ENCODE measurements around the gene YY1.

YY1 gene

DNA sequence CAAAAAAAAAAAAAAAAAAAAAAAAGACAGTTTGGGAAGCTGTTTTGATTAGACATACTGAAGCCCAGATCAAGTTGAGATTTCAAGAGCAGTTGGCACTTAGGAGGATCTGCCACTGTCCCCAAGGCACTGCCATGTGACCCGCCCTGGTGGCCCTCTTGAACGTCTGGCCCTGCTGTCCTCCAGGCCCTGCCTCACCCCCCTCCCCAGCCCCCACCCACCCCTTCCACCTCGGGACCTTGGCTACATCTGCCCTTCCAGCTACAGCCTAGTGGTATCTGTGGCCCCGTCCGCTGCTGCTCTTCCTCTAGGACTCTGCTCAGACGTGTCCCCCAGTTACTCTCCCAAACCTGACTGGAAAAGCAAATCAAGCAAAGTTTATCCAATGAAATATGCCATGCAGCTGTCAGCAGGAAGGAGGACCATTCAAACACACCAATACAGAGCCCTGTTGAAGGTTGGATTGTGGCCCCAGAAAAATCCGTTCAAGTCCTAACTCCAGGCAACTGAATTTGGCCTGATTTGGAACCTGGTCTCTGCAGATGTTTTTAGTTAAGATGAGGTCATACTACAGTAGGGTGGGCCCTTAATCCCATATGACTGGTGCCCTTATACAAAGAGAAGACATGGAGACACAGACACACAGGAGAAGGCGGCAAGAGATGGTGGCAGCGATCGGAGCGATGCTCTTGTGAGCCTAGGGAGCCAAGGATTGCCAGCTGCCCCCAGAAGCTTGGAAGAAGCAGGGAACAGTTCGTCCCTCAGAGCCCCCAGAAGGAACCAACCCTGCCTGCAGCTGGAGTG lies 49.6 kb downstream of the YY1 start:
- no peaks in the 10 kb centered on the region for H3K9me3 ChIP-seq (ENCODE audit: control insufficient read depth in 5 of 5, low read length in 5 of 5)
- no peaks in the 10 kb centered on the region for H3K27me3 ChIP-seq (ENCODE audit: control insufficient read depth in 5 of 5, insufficient read depth in 4 of 5, low read length in 5 of 5)
- no peak overlapping the region for H3K4me3 ChIP-seq (ENCODE audit: low read depth in 1 of 5, low read length in 5 of 5)
- H3K9ac ChIP-seq (ENCODE audit: low read length in 5 of 5): no peak overlapping the region
- H3K36me3 ChIP-seq (ENCODE audit: control insufficient read depth in 5 of 5, insufficient read depth in 5 of 5, low read length in 5 of 5): peaks cover 0 to 25% (median 9%) of the 10 kb centered on the region in 5 donors
- H3K4me1 ChIP-seq (ENCODE audit: control insufficient read depth in 5 of 5, insufficient read depth in 5 of 5, low read length in 5 of 5): peaks cover 2 to 35% (median 19%) of the 10 kb centered on the region in 5 donors
- H3K27ac ChIP-seq (ENCODE audit: low read depth, low read length): no peak overlapping the region

DNA sequence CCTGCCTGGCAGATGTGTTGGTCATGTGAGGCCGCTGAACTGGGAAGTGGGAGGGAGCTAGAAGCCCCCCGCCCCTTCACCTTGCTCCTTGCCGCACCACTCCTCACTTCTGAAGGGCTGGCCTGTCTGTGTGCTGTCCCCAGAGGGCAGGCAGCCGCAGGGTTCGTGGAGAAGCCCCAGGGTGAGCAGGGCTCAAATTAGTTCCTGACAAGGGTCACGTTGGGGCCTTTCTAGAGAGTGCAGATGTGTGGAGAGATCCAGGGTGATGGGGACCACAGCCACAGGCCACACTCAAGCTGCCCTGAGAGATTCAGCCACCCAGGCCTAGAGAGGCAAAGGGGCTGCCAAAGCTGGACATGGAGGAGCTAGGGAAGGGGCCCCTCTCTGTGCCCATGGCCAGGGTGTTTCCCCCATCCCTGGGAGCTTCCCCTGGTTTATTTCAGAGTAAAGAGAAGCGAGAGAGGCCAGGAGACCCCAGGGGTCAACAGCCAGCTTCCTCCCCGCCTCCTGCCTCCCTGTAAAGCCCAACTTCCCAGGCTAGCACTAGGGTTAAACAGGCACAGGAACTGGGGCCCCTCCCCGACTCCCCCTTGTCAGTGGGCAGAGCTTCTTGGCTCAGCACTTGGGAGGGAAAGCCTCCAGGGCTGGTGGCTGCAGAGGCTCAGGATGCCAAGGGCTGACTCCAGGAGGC lies 51.1 kb downstream of the YY1 start:
- H3K27me3 ChIP-seq (ENCODE audit: control insufficient read depth in 5 of 5, insufficient read depth in 4 of 5, low read length in 5 of 5): no peaks in the 10 kb centered on the region
- no peak overlapping the region for H3K9ac ChIP-seq (ENCODE audit: low read length in 5 of 5)
- H3K9me3 ChIP-seq (ENCODE audit: control insufficient read depth in 5 of 5, low read length in 5 of 5): no peaks in the 10 kb centered on the region
- H3K27ac ChIP-seq (ENCODE audit: low read depth, low read length): no peak overlapping the region
- peaks cover 0 to 25% (median 9%) of the 10 kb centered on the region in 5 donors for H3K36me3 ChIP-seq (ENCODE audit: control insufficient read depth in 5 of 5, insufficient read depth in 5 of 5, low read length in 5 of 5)
- H3K4me3 ChIP-seq (ENCODE audit: low read depth in 1 of 5, low read length in 5 of 5): no peak overlapping the region
- H3K4me1 ChIP-seq (ENCODE audit: control insufficient read depth in 5 of 5, insufficient read depth in 5 of 5, low read length in 5 of 5): peaks cover 8 to 42% (median 25%) of the 10 kb centered on the region in 5 donors

DNA sequence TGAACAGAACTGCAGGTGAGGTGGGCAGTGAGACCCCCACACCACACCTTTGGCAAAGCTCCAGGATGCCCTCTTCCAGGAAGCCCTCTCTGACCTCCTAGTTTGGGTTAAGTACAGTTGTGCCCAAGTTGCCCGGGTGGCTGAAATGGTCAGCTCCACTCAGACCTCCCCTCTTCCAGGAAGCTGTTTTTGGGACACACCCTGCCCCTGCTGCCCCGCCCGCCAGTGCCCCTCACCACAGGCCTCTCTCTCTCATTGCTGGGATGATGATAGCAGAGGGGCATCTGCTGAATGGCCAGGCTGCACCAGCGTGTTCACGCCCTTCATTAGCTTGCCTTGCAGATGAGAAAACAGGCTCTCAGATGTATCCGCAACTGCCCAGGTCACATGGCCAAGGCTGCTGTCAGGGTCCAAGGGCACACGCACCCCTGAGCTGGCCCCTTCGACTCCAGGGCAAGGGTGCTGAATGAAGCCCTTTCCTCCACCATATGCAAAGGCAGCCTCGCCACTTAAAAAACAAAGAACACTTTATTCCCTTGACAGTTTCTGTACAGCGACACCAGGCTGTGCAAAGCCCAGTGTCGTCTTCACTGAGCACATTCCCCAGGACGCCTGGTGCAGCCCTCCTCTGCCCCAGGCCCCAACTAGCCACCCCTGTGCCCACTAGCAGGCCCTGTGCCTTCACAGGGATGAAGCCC lies 51.8 kb downstream of the YY1 start:
- Histone ChIP-seq H3K4me3 (ENCODE audit: low read depth in 1 of 5, low read length in 5 of 5) (no peak overlapping the region), H3K27me3 (ENCODE audit: control insufficient read depth in 5 of 5, insufficient read depth in 4 of 5, low read length in 5 of 5) (no peaks in the 10 kb centered on the region), H3K36me3 (ENCODE audit: control insufficient read depth in 5 of 5, insufficient read depth in 5 of 5, low read length in 5 of 5) (peaks cover 0 to 25% (median 9%) of the 10 kb centered on the region in 5 donors), H3K9me3 (ENCODE audit: control insufficient read depth in 5 of 5, low read length in 5 of 5) (no peaks in the 10 kb centered on the region), H3K4me1 (ENCODE audit: control insufficient read depth in 5 of 5, insufficient read depth in 5 of 5, low read length in 5 of 5) (peaks cover 8 to 39% (median 24%) of the 10 kb centered on the region in 5 donors), H3K27ac (ENCODE audit: low read depth, low read length) (no peak overlapping the region), H3K9ac (ENCODE audit: low read length in 5 of 5) (peak overlapping the region in 1 of 5 donors; percentile 2)

DNA sequence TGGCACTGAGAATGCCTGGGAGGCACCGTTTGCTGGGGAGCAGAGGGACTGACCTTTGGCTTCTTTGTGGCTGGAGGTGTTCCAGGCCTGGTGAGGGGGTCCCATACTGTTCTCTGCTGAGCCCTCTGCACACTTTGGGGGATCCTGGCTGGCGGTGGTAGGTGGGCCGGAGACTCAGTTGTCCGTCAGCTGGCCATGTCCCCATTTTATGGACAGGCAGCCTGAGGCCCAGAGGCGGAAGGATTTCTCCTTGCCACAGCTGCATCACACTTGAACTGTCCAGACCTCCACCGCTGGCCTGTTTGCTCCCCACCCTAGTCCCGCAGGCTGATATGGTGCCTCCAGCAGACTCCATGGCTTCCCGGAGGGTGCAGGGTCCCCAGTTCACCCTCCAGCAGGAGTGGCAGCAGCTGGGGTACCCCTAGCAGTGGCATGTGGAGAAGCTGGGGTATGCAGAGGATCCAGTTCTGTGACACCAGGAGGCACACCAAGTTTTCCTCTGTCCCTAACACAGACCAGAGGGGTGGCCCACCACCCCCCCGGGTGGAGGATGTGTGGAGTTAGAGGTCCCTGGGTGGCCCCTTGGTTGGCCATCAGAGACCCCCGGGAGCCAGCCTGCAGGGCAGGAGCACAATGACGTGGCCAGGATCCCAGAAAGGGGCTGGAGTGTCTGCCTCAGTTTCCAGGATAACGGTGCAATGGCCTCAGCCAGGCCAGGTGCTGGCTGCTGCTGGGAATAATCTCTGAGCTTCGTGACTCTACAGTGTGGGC lies 52.5 kb downstream of the YY1 start:
- no peak overlapping the region for H3K27ac ChIP-seq (ENCODE audit: low read depth, low read length)
- H3K4me3 ChIP-seq (ENCODE audit: low read depth in 1 of 5, low read length in 5 of 5): no peak overlapping the region
- H3K27me3 ChIP-seq (ENCODE audit: control insufficient read depth in 5 of 5, insufficient read depth in 4 of 5, low read length in 5 of 5): no peaks in the 10 kb centered on the region
- peak overlapping the region in 1 of 5 donors; percentile 2 for H3K9ac ChIP-seq (ENCODE audit: low read length in 5 of 5)
- no peaks in the 10 kb centered on the region for H3K9me3 ChIP-seq (ENCODE audit: control insufficient read depth in 5 of 5, low read length in 5 of 5)
- peaks cover 0 to 25% (median 9%) of the 10 kb centered on the region in 5 donors for H3K36me3 ChIP-seq (ENCODE audit: control insufficient read depth in 5 of 5, insufficient read depth in 5 of 5, low read length in 5 of 5)
- H3K4me1 ChIP-seq (ENCODE audit: control insufficient read depth in 5 of 5, insufficient read depth in 5 of 5, low read length in 5 of 5): peaks cover 6 to 40% (median 24%) of the 10 kb centered on the region in 5 donors

DNA sequence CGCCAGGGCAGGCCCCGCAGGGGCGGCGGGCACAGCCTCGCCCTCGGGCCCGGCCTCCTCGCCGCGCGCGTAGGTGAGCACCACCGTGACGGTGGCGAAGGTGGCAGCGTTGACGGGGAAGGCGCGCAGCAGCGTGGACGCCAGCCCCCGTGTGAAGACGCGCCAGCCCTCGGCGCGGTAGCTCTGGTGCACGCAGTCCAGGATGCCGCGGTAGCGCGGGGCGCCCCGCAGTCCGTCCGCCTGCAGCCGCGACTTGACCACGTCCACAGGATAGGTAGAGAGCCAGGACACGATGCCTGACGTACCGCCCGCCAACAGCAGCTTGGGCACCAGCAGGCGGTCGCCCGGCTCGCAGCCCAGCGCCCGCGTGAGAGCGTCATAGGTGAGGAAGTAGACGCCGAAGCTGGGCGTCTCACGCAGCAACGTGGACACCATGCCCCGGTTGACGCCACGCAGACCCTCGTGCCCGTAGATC lies 53.4 kb downstream of the YY1 start:
- no peak overlapping the region for H3K4me3 ChIP-seq (ENCODE audit: low read depth in 1 of 5, low read length in 5 of 5)
- no peaks in the 10 kb centered on the region for H3K9me3 ChIP-seq (ENCODE audit: control insufficient read depth in 5 of 5, low read length in 5 of 5)
- no peak overlapping the region for H3K27ac ChIP-seq (ENCODE audit: low read depth, low read length)
- H3K4me1 ChIP-seq (ENCODE audit: control insufficient read depth in 5 of 5, insufficient read depth in 5 of 5, low read length in 5 of 5): peaks cover 6 to 48% (median 30%) of the 10 kb centered on the region in 5 donors
- H3K27me3 ChIP-seq (ENCODE audit: control insufficient read depth in 5 of 5, insufficient read depth in 4 of 5, low read length in 5 of 5): no peaks in the 10 kb centered on the region
- H3K9ac ChIP-seq (ENCODE audit: low read length in 5 of 5): no peak overlapping the region
- peaks cover 0 to 25% (median 9%) of the 10 kb centered on the region in 5 donors for H3K36me3 ChIP-seq (ENCODE audit: control insufficient read depth in 5 of 5, insufficient read depth in 5 of 5, low read length in 5 of 5)

DNA sequence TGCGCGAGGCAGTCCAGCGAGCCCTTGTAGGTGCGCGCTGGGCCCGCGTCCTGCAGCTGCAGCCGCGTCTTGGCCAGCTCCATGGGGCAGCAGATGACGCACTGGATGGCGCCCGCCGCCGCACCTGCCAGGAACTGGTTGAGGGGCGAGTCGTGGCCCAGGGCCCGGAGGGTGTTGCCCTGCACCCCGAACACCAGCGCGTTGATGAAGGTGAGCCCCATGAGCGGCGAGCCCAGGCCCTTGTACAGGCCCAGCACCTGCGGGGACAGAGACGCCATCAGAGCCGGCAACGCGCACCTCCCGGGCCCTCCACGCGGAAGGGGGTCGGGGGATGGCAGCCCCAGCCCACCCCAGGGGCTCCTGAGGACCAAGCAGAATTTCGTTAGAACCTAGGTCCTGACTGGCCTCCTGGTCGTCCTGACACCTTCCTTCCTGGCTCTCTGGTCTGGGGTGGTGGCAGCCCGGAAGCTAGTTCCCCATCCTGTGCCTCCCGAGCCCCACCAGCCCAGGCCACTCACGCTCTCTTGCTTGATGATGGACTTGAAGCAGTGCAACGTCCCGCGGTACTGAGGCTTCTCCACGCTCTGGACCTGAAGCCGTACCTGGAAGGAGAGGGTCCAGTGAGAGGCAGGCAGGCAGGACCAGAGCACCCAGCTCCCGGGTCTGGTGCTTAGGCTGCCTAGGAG lies 54.0 kb downstream of the YY1 start:
- Histone ChIP-seq H3K36me3 (ENCODE audit: control insufficient read depth in 5 of 5, insufficient read depth in 5 of 5, low read length in 5 of 5) (peaks cover 0 to 25% (median 9%) of the 10 kb centered on the region in 5 donors), H3K27me3 (ENCODE audit: control insufficient read depth in 5 of 5, insufficient read depth in 4 of 5, low read length in 5 of 5) (no peaks in the 10 kb centered on the region), H3K9me3 (ENCODE audit: control insufficient read depth in 5 of 5, low read length in 5 of 5) (no peaks in the 10 kb centered on the region), H3K9ac (ENCODE audit: low read length in 5 of 5) (no peak overlapping the region), H3K4me3 (ENCODE audit: low read depth in 1 of 5, low read length in 5 of 5) (no peak overlapping the region), H3K27ac (ENCODE audit: low read depth, low read length) (no peak overlapping the region), H3K4me1 (ENCODE audit: control insufficient read depth in 5 of 5, insufficient read depth in 5 of 5, low read length in 5 of 5) (peaks cover 8 to 51% (median 36%) of the 10 kb centered on the region in 5 donors)

DNA sequence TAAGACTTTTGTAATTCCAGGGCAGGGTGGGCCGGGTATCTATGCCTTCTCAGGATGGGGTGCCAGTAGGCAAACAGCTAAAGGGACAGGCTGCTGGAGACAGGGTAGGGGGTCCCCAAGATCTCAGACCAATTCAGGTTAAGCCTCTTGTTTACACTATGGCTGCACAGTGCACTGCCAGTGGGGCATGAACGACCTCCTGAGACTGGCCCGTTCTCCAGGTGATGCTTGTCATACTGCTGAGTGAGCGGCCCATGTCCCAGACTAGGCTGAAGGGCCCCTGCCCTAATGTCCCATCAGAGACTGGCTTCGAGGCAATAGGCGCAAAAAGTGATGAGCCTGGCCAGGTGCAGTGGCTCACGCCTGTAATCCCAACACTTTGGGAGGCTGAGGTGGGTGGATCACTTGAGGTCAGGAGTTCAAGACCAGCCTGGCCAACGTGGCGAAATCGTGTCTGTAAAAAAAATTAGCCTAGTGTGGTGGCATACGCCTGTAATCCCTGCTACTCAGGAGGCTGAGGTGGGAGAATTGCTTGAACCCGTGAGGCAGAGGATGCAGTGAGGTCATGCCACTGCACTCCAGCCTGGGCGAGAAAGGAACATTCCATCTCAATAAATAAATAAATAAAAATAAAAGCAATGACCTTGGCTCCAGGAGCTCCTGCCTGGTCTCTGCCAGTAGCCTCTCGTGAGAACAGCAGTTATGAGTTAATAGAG lies 54.7 kb downstream of the YY1 start:
- no peaks in the 10 kb centered on the region for H3K27me3 ChIP-seq (ENCODE audit: control insufficient read depth in 5 of 5, insufficient read depth in 4 of 5, low read length in 5 of 5)
- peak overlapping the region; percentile 57 for H3K27ac ChIP-seq (ENCODE audit: low read depth, low read length)
- no peaks in the 10 kb centered on the region for H3K9me3 ChIP-seq (ENCODE audit: control insufficient read depth in 5 of 5, low read length in 5 of 5)
- peaks cover 8 to 56% (median 38%) of the 10 kb centered on the region in 5 donors for H3K4me1 ChIP-seq (ENCODE audit: control insufficient read depth in 5 of 5, insufficient read depth in 5 of 5, low read length in 5 of 5)
- peaks cover 0 to 25% (median 9%) of the 10 kb centered on the region in 5 donors for H3K36me3 ChIP-seq (ENCODE audit: control insufficient read depth in 5 of 5, insufficient read depth in 5 of 5, low read length in 5 of 5)
- peak overlapping the region in 1 of 5 donors; percentile 31 for H3K9ac ChIP-seq (ENCODE audit: low read length in 5 of 5)
- H3K4me3 ChIP-seq (ENCODE audit: low read depth in 1 of 5, low read length in 5 of 5): no peak overlapping the region

DNA sequence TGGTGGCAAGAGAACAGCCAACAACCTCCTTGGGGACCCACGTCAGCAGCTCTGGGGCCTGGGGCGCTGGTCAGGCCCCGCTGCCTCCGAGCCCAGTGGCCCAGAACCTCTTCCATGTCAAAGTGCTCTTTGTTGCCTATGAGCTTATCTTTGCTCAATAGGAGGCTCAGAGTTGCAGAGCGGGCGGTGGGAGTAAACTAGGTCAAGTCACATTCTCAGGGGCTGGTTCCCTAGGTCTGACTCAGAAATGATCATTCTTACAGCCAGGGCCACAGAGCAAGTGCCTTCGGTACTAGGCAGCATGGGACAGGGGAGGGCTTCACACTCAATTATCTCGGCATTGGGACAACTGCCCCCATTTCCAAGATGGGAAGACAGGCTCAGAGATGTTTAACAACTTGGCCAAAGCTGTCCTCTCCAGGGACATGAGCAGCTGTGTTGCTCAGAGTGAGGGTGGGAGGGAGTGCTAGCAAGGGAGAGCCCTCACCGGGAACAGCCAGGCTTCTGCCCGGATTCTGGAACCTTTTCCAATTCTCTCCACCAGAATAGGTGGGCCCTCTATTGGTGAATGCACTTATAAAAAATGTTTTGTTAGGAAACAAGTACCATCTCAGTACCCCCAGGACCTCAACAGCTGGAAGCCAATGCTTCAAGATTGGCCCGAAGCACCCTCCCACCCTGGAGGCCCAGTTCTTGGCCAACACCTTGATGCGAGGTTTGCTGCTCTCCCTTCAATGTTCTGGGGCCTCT lies 55.4 kb downstream of the YY1 start:
- Histone ChIP-seq H3K27me3 (ENCODE audit: control insufficient read depth in 5 of 5, insufficient read depth in 4 of 5, low read length in 5 of 5) (no peaks in the 10 kb centered on the region), H3K9me3 (ENCODE audit: control insufficient read depth in 5 of 5, low read length in 5 of 5) (no peaks in the 10 kb centered on the region), H3K4me3 (ENCODE audit: low read depth in 1 of 5, low read length in 5 of 5) (no peak overlapping the region), H3K9ac (ENCODE audit: low read length in 5 of 5) (peak overlapping the region in 1 of 5 donors; percentile 31), H3K27ac (ENCODE audit: low read depth, low read length) (peak overlapping the region; percentile 57), H3K4me1 (ENCODE audit: control insufficient read depth in 5 of 5, insufficient read depth in 5 of 5, low read length in 5 of 5) (peaks cover 8 to 50% (median 34%) of the 10 kb centered on the region in 5 donors), H3K36me3 (ENCODE audit: control insufficient read depth in 5 of 5, insufficient read depth in 5 of 5, low read length in 5 of 5) (peaks cover 0 to 25% (median 11%) of the 10 kb centered on the region in 5 donors)

Measured in subcutaneous abdominal adipose tissue (tissue), 5 donors.